NOMO-1 (cell line): Measurements from ENCODE around the gene TREH.
A peak's percentile ranks its signal among the peaks of the same experiment; 100 is the strongest.

Experiments used
- DNase-seq, 2 experiments: peaks; one replicate each; lab custom pipeline; 2025; ENCODE audit not compliant: unreplicated experiment in 2 of 2; lab: John Stamatoyannopoulos, UW

TREH gene

DNA sequence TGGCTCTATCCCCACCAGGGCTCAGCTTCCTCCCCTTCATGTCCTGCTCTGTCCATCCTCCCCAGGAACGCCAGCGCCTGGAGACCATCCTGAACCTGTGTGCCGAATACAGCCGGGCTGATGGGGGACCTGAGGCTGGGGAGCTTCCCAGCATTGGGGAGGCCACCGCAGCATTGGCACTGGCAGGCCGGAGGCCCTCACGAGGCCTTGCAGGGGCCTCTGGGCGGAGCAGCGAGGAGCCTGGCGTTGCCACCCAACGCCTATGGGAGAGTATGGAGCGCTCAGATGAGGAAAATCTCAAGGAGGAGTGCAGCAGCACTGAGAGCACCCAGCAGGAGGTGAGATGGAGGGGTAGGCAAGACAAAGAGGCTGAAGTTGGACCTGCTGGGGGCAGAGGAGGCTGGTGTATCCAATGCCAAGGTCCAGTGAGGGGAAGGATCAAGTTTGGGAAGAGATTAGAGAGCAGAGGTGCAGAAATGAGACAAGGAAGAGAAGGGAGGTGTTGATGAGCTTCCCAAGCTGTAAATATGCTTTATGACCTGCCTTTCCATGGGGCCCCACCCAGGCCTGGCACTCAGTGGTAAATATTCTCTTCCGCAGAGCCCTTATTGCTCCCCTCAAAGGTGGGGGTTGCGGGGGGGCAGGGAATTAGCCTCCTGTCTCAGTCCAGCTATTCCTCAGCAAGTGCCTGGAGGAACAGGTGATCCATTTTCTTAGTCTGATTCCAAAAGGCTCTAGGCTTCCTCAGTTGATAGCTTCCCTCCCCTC is 48.1 kb downstream of the TREH start:
- DNase-seq, result no peak

DNA sequence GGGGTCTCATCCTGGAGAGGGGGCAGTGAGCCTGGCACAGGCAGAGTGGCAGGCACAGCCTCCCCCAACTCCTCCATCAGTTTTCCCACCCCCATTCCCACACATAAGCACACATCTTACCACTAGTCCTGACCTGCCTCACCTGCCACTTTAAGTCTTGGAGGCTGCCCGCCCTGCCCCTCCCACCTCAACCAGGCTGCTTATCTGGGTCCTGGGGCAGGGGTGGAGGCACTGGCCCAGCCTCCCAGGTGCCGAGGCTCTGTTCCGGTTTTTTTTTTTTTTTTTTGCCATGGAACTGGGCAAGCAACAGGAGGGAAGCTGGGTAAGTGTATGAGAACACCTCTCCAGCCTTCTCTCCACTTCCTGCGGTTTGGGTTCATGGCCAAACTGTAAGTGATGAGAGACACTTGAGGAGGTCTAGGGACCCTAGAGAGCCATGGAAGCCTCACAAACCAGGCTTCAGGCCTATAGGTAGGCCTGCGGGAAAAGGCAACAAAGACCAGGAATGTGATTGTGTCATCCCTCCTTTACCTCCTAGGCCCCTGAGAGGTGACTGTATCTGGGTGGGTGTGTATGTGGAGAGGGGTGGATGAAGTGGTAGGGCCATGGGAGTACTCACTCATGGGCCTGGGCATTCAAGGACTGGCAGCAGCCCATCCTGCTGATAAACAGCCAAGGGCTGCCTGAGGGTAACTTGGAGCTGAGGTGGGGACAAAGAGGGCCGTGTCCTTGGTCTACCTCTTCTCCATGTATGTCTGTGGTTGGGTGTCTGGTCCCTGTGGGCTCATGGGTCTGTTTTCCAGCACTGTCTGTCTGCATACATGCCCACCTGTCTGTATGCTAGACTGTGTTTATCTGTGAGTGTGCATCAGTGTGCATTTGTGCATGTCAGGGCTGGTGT is 49.4 kb downstream of the TREH start:
- no peak for DNase-seq

DNA sequence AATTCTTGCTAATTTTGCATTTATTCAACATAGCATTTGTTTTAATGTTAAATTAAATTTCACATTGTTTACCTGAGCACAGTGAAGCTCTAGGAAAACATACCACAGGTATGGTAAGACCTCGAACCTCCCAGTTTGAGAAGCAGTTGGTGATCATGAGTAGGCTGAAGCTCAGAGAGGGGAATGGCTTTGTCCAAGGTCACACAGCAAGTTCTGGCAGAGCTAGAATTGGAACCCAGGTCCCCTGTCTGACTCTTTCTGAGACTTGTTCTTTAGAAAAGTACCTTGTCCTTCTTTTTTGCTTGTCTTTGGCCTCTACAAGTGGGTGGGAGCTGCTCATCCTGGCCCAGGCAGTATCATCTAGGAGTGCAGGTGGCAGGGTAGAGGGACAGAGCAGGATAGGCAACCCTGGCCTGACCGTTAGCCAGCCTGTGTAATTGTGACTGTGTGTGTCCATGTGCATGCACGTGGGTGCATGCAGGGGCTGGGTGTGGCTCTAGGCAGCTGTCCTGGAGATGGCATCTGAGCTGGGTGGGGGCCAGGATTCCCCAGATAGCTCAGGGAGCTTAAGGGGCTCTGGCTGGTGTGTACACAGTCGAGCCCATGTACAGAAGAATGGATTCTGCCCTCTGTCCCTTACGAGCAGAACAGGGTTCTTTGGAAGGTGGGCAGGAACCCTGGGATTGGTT is 50.4 kb downstream of the TREH start:
- DNase-seq, result no peak

DNA sequence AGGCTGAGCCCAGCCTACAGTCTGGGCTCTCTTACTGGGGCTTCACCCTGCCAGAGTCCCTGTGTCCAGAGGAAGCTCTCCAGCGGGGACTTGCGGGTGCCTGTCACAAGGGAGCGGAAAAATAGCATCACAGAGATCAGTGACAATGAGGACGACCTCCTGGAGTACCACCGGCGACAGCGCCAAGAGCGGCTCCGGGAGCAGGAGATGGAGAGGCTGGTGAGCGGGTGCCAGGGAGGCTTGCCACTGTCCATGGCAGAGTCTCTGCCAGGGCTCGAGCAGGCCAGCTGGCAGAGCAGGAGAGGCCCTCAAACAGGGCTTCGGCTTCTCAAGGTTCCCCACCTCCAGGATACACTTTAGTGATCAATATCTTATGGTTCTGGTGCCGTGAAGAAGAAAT is 51.0 kb downstream of the TREH start:
- DNase-seq, result no peak

DNA sequence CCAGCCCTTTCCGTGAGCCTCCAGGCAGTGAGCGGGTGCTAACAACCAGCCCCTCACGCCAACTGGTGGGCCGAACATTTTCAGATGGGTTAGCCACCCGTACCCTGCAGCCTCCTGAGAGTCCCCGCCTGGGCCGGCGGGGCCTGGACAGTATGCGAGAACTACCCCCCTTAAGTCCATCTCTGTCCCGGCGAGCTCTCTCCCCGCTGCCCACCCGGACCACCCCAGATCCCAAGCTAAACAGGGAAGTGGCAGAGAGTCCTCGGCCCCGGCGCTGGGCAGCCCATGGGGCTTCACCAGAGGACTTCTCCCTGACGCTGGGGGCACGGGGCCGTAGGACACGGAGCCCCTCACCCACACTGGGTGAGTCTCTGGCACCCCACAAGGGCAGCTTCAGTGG is 51.4 kb downstream of the TREH start:
- no peak for DNase-seq

DNA sequence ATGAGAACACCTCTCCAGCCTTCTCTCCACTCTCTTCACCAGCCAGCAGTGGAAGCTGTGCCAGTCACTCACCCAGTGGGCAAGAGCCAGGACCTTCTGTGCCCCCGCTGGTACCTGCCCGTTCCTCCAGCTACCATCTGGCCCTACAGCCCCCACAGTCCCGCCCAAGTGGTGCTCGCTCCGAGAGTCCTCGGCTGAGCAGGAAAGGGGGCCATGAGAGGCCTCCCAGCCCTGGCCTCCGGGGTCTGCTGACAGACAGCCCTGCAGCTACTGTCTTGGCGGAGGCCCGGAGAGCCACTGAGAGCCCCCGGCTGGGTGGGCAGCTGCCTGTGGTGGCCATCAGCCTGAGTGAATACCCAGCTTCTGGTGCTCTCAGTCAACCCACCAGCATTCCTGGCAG is 51.9 kb downstream of the TREH start:
- DNase-seq, result no peak

DNA sequence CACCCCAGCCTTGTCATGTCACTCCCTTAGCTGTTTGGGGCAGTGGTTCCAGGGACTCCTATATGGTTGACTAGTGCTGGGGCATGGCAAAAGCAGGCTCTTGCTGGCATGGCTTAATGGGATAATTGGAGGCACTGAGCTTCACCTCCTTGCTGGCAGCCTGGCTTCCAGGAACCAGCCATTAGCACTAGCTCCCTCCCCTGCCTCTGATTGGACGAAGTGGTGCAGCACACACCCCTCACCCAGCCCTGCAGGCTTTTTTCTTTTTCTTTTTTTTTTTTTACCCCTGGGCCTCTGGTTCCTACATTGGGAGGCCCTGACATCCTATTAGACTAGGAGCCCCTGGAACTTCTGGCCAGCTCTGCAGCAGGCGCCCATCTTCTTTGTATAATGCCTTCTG is 53.5 kb downstream of the TREH start:
- no peak for DNase-seq

DNA sequence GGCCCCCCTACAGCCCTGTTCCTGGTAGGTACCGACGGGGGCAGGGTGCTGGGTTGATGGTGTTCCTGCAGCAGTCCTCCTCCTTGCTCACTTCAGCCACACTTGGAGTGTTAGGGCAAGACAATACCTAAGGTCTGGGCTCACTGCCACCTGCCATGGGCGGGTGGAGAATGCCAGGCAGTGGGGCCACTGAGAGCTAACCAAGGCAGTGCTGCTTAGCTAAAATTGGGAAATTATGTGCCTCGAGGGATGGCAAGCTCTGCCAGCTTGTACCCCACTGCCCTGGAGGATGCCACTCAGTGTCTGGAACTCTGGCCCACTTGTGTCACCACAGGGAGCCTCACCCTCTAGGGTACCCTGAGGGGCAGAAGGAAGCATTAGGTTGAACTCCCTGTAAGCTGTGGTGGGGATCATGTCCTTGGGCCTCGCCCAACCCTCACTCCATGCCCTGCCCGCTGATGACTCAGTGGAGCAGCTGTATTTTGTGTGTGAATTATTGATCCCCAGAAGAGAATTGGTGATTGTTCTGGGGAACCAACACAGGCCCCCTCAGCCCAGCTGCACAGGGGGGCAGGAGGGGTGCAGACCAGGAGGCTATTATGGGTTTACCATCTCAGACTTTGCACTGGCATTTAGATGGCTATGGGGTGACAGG is 54.3 kb downstream of the TREH start:
- DNase-seq, result no peak

DNA sequence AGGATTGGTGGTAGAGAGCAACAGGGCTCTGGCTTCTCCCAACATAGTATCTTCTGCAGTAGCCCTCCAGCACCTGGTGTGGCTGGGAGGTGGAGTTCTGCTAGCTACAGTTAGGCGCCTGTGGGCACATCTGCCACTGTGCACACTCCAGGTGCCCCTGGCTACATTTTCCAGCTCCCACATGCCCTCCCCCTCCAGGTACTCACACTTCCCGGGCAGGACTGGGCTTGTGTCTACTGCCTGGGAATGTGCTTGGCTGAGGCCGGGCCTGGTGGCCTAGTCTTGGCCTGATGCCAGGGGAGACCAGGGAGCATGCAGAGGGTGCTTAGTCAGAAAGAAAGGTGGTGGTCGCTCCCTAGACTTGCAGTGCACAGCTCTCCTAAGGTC is 56.2 kb downstream of the TREH start:
- no peak for DNase-seq

DNA sequence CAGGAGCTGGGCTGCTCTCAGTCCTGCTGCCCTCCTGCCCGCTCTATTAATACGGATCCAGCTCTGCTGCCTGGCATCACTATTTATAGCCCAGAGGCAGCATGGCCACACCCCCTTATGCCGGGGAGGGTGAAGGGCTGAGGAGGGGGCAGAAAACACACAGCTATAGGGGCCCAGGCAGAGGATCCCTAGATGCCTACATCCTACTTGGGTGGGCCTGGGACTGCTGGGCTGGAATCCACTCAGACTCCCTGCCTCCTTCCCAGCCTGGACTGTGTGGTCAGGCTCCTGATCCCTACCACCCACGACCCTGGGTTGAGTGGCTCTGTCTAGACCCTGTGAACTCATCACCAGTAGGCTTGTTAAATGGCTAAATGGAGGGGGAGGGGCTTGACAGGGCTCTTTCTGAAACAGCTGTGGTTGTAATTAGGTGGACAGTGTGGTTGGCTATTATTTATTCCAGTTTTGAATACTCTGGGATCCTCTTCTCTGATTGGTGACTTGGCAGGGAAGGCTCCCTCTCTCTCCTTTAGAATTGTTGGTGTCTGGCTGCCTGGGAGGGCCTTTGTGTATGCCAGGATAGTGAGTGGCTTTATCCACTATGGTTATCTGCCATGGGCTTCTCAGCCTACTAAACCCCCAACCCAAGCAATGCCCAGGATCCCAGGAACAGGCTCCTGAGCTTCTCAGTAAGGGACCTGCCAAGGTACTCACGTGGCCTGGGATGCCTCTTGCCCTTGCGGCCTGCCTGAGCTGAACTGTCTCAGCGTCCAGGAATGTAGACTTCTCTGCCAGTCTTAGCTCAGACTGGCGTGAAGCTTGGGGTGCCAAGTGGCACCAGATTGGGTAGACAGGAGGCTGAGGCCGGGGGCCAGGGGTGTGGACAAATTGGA is 56.8 kb downstream of the TREH start:
- DNase-seq, result no peak

DNA sequence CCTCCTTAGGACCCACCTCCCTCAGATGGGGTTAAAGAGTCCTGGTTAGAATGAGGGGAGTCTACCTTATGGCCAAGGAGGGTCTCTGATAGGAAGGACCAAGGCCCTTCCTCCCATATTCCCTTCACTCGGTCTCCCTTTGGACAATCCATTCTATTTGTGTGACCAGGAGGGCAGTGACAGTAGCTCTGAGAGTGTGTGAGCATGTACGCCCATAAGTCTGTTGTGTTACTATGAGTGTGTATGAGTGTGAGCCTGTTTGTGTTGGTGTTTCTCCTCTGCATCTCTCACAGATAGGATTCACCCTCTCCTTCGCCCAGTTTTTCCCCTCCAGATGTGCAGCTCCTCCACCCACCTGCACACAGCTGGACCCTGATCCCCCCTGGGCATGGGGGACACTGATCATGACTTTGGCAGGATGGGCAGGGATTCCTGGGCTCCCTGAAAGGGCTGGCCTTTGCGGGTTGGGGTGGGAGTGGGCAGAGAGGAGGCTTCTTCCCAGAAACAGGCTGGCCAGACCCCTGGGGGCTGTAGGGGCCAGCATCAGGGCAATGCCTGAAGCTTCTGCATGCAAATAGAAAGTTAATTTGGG is 57.6 kb downstream of the TREH start:
- no peak for DNase-seq

DNA sequence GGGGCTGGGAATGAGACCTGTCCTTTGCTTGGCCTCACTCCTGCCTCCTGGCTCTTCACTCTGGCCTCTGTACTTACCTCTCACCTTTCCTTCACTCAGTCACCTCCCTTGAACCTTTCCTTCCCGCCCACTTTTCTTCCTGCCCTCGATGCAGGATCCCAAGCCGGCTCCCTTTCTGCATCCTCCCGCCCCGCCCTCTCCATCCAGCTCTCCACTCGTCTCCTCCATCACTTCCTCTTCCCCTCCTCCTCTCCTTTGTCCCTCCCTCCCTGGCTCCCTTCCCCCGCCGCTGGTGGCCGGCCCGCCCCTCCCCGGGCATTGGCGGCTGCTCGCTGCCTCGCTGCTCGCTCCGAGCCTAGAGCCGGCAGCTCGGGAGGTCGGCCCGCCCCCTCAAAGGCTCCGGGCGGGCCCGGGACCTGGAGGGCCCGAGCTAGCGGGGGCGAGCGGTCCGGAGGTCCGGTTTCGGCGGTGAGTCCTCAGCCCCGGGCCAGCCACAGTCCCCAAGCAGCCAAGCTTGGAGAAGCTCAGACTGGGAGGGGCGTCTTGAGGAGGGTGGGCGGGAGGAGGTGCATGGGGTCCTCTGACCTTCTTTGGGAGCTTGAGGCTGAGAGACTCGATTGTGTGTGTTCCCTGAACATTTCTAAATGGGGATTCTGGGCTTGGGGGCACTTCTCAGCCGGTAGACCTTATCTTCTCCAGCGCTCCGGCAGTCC is 58.2 kb downstream of the TREH start:
- DNase-seq, result peak; percentile 33 to 58

DNA sequence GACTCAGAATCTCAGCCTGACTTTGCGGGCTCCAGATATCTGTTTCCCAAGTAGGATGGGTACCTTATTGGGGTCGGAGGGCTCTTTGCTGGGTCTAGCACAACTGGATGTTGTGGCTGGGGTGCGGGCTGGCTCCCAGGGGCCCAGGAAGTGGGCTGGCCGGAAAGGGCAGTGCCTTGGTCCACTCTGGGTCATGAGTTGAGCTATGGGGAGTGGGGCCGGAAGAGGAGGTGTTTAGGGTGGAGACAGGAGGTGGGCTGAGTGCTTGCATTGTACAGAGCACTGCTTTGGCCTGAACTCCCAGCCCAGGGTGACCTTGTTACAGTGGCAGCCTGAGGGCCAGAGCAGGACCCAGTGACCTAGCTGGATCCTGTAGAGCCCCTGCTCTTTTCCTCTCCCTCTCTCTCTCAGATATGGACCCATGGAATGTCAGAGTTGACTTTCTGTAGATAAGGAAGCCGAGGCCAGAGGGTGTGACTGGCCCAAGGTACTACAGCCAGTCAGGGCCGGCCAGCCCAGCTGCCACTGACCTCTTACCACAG is 58.9 kb downstream of the TREH start:
- DNase-seq, result no peak

DNA sequence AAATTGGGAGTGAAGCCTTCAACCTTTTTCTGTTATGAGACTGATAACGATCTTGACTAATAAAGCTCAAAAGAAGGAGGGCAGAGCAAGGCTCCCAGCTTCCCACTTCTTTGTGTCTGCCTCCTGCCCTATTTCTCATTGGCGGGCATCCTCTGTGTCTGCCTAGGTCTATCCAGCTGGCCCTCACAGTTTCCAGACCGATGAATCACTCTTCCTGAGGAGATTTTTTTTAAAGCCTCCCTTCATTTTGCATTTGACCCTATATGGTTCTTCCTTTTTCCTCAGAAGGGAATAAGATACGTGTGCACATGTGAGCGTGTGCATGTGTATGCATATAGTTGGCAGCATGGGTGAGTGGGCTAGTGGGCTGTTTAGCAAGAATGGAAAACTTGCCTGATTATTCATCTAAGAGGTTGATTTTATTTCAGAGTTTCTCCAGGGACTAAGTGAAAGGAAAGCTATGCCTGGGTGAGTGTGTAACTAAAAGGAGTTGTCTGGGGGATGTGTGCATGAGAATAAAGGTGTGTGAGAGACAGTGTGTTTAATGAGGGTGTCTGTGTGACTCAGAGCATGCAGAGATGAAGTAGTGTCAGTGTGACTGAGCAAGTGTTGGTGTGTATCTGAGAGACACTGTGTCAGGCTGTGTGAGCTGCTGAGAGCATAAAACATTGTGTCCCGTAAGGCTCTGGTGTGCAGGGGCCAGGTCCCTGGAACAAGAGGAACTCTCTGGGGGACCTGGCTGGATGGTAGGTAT is 59.8 kb downstream of the TREH start:
- DNase-seq, result no peak

DNA sequence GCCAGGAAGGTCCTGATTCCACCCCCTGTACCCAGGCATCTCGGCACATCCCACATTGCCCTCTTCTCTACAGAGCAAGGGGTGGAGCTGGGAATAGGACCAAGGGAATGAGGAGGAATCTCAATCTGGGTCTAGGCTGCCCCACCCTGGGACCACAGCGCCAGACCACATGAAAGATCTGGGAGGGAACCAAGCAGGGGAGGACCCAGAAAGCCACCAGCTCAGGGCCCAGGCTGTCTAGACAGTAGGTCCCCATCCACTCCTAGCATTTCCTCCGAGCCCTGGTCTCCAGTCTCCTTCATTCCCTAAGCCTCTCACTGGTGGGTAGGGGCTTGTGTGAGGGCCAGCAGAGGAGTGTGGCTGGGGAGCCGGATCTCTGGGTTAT is 60.5 kb downstream of the TREH start:
- DNase-seq, result no peak

DNA sequence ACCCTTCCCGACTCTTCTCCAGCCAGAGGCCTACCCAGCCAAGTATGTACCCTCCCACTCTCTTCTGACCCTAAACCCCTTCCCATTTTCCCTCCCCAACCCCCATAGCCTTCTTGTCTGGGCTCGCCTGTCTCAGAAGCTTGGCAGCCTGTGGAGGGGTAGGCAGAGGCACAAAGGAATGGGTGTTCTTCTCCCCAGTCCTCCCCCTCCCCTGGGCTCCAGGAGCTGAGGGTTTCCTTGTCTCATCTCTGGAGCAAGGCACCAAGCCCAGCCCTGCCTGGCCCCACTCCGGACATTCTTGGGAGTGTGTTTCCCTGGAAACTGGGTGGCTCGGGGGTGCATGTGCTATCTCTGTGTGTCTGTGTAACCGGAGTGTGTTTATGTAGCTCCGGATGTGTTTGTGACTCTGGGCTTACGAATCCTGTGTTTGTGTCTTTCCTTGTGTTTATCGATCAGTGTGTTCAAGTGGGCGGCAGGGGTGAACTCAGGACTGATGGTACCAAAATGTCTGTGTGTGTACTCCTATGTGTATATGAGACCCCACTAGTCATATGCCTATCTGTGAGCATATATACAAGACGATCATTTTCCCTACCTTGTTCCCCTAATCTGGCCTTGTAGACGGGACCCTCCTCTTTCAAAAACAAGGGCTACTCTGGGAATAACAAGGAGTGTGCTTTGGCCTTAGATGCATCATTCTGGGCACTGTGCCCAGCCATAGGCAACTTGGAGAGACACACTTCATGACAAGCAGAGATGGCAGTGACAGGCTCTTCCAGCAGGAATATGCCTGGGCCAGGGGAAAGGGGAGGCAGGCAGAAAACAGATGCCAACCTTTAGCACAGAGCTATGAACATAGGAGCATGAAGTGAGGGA is 61.1 kb downstream of the TREH start:
- DNase-seq, result no peak

DNA sequence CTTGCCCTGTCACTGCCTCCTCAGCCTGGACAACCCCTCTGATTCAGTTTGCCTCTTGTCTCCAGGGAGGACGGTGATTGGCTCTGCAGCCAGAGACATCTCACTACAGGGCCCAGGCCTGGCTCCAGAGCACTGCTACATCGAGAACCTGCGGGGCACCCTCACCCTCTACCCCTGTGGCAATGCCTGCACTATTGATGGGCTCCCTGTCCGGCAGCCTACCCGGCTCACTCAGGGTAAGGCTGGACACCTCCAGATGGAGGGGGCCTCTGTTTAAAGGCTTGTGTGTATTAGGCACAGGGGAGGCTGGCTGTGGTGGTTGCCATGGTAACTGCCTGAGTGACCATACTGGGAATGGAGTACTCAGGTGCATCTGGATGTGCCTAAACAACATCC is 63.5 kb downstream of the TREH start:
- no peak for DNase-seq
